RWPE2 (cell line): ENCODE data around the gene BUD13.

Experiments used
- ATAC-seq: fragments of 200-7000 bp; cut with Tn5 transposase; 3 replicates; pipeline ENCODE4 v1.9.1; 2021; ENCODE audit warnings: low read depth
- DNase-seq: peaks from one replicate; pipeline ENCODE4 v3.0.0-alpha.2; 2020; ENCODE audit warnings: low spot score
- H3K27ac ChIP-seq: fragments of 450-650 bp; 2 replicates; pipeline ENCODE4 v1.5.1; 2017; ENCODE audit warnings: mild to moderate bottlenecking; ENCODE audit not compliant: poor library complexity, severe bottlenecking
- H3K27me3 ChIP-seq: fragments of 250-450 bp; sonication (Bioruptor Pico); 2 replicates; pipeline ENCODE4 v1.5.1; 2021; ENCODE audit warnings: mild to moderate bottlenecking, moderate library complexity; ENCODE audit not compliant: insufficient read depth, poor library complexity, severe bottlenecking
- H3K36me3 ChIP-seq: fragments of 250-450 bp; sonication (Bioruptor Pico); 2 replicates; pipeline ENCODE4 v1.5.1; 2020; ENCODE audit warnings: low read depth, mild to moderate bottlenecking, moderate library complexity
- H3K4me1 ChIP-seq: fragments of 250-450 bp; sonication (Bioruptor Pico); 2 replicates; pipeline ENCODE4 v1.5.1; 2021; ENCODE audit warnings: mild to moderate bottlenecking, moderate library complexity; ENCODE audit not compliant: insufficient read depth, poor library complexity, severe bottlenecking
- H3K4me3 ChIP-seq: fragments of 250-450 bp; sonication (Bioruptor Pico); 2 replicates; pipeline ENCODE4 v1.5.1; 2021; ENCODE audit warnings: mild to moderate bottlenecking, moderate library complexity; ENCODE audit not compliant: severe bottlenecking
- H3K9me3 ChIP-seq: fragments of 250-450 bp; sonication (Bioruptor Pico); 2 replicates; pipeline ENCODE4 v1.5.1; 2021; ENCODE audit warnings: mild to moderate bottlenecking, moderate library complexity; ENCODE audit not compliant: severe bottlenecking
- CTCF ChIP-seq: fragments of 450-650 bp; IDR thresholded peaks from one replicate; pipeline ENCODE4 v1.5.1; 2017; ENCODE audit warnings: mild to moderate bottlenecking, moderate library complexity; ENCODE audit not compliant: poor library complexity, severe bottlenecking

Gene BUD13

GRCh38 chr11:116772443-116773202 is at the start of gene BUD13:
Gene BUD13 (minus strand): TSS chr11:116772987. CDS start chr11:116772964, 23 bp downstream.
- peak; percentile 87 for ATAC-seq
- H3K27me3 ChIP-seq, result peaks cover 3% of the 10 kb centered on the region
- H3K4me1 ChIP-seq, result peaks cover 18% of the 10 kb centered on the region
- peak within 1 kb of the TSS; percentile 83 for H3K27ac ChIP-seq
- TF ChIP-seq CTCF, result no peak
- peaks cover 25% of the 10 kb centered on the region for H3K36me3 ChIP-seq
- H3K9me3 ChIP-seq, result no peaks in the 10 kb centered on the region
- DNase-seq, result peak; percentile 89
- peak within 1 kb of the TSS; percentile 95 for H3K4me3 ChIP-seq

GRCh38 chr11:116822575-116822974 is 49.8 kb upstream of the BUD13 start:
- DNase-seq (no peak), ATAC-seq (no peak)
- no peaks in the 10 kb centered on the region for H3K27me3 ChIP-seq
- H3K4me3 ChIP-seq, result no peak overlapping the region
- no peak for TF ChIP-seq CTCF
- H3K27ac ChIP-seq, result no peak overlapping the region
- H3K36me3 ChIP-seq, result no peaks in the 10 kb centered on the region
- no peaks in the 10 kb centered on the region for H3K4me1 ChIP-seq
- H3K9me3 ChIP-seq, result no peaks in the 10 kb centered on the region

GRCh38 chr11:116821050-116821918 is 48.5 kb upstream of the BUD13 start:
- Histone ChIP-seq H3K4me3 (no peak overlapping the region), H3K27me3 (no peaks in the 10 kb centered on the region), H3K9me3 (no peaks in the 10 kb centered on the region), H3K36me3 (no peaks in the 10 kb centered on the region), H3K27ac (no peak overlapping the region), H3K4me1 (no peaks in the 10 kb centered on the region)
- no peak for DNase-seq
- TF ChIP-seq CTCF, result no peak
- no peak for ATAC-seq

GRCh38 chr11:116819049-116819448 is 46.3 kb upstream of the BUD13 start:
- no peak for DNase-seq
- Histone ChIP-seq H3K4me1 (no peaks in the 10 kb centered on the region), H3K27me3 (no peaks in the 10 kb centered on the region), H3K4me3 (no peak overlapping the region), H3K27ac (no peak overlapping the region), H3K36me3 (no peaks in the 10 kb centered on the region), H3K9me3 (no peaks in the 10 kb centered on the region)
- no peak for TF ChIP-seq CTCF
- ATAC-seq, result no peak
